Neural progenitor cell (in vitro differentiated cells): ENCODE data around the gene MED9. TPM values are rescaled to one million over a fixed set of nuclear protein-coding genes. Genes with fewer than 3 reads are reported as not detected.

Experiments used
- DNase-seq: peaks from one replicate; pipeline ENCODE4 v3.0.0-alpha.2; 2016; ENCODE audit warnings: low spot score
- H2AFZ ChIP-seq: fragments of 200-600 bp; sonication (generic); replicated peaks from 2 replicates; pipeline ENCODE4 v1.6.1; 2016; ENCODE audit warnings: antibody characterized with exemption
- H3F3A ChIP-seq: fragments of 200-600 bp; sonication (generic); 2 replicates; pipeline ENCODE4 v1.6.1; 2016; ENCODE audit warnings: antibody characterized with exemption, low read depth
- H3K27ac ChIP-seq: fragments of 200-600 bp; sonication (generic); 2 replicates; pipeline ENCODE4 v1.5.1; 2016; ENCODE audit warnings: mild to moderate bottlenecking
- H3K27me3 ChIP-seq: fragments of 200-600 bp; sonication (generic); 2 replicates; pipeline ENCODE4 v1.6.1; 2016; ENCODE audit warnings: mild to moderate bottlenecking, moderate library complexity
- H3K36me3 ChIP-seq: fragments of 200-600 bp; sonication (generic); 2 replicates; pipeline ENCODE4 v1.5.1; 2016
- H3K4me1 ChIP-seq: fragments of 200-600 bp; sonication (generic); 2 replicates; pipeline ENCODE4 v1.6.1; 2016; ENCODE audit warnings: mixed run types
- H3K4me2 ChIP-seq: fragments of 200-600 bp; sonication (generic); 2 replicates; pipeline ENCODE4 v1.6.1; 2016
- H3K4me3 ChIP-seq: fragments of 200-600 bp; sonication (generic); 2 replicates; pipeline ENCODE4 v1.5.1; 2016
- H3K79me2 ChIP-seq: fragments of 200-600 bp; sonication (generic); 2 replicates; pipeline ENCODE4 v1.6.1; 2016; ENCODE audit warnings: low read depth
- H3K9ac ChIP-seq: fragments of 200-600 bp; sonication (generic); 2 replicates; pipeline ENCODE4 v1.6.1; 2016
- H3K9me3 ChIP-seq: fragments of 200-600 bp; sonication (generic); 2 replicates; pipeline ENCODE4 v1.5.1; 2016; ENCODE audit warnings: low read depth
- H4K20me1 ChIP-seq: fragments of 200-600 bp; sonication (generic); 2 replicates; pipeline ENCODE4 v1.6.1; 2016; ENCODE audit warnings: low read depth
- H3K27ac Mint-ChIP-seq: 3 replicates; pipeline ENCODE4 v1.8.0; 2021; ENCODE audit warnings: mixed read lengths
- H3K27me3 Mint-ChIP-seq: 2 replicates; pipeline ENCODE4 v1.8.0; 2022; ENCODE audit warnings: low read depth, mild to moderate bottlenecking, inconsistent platforms, moderate library complexity, mixed read lengths; ENCODE audit not compliant: insufficient read depth
- H3K36me3 Mint-ChIP-seq: 3 replicates; pipeline ENCODE4 v1.8.0; 2021; ENCODE audit warnings: mixed read lengths
- H3K4me1 Mint-ChIP-seq: 3 replicates; pipeline ENCODE4 v1.8.0; 2021; ENCODE audit warnings: mixed read lengths
- H3K4me3 Mint-ChIP-seq: 3 replicates; pipeline ENCODE4 v1.8.0; 2021; ENCODE audit warnings: mild to moderate bottlenecking, moderate library complexity, mixed read lengths
- H3K9me3 Mint-ChIP-seq: 3 replicates; pipeline ENCODE4 v1.8.0; 2020; ENCODE audit warnings: mixed read lengths
- CTCF ChIP-seq: fragments of 200-600 bp; sonication (generic); IDR thresholded peaks from 2 replicates; pipeline ENCODE4 v1.5.1; 2017; ENCODE audit warnings: antibody characterized with exemption, mild to moderate bottlenecking
- EZH2 ChIP-seq: fragments of 200-600 bp; sonication (generic); IDR thresholded peaks from 2 replicates; pipeline ENCODE4 v1.6.1; 2017; ENCODE audit warnings: antibody characterized with exemption, mild to moderate bottlenecking, moderate library complexity
- EZH2phosphoT487 ChIP-seq: fragments of 200-600 bp; sonication (generic); IDR thresholded peaks from 2 replicates; pipeline ENCODE4 v1.6.1; 2017; ENCODE audit warnings: antibody characterized with exemption
- total RNA-seq: library from RNA; depleted of rRNA; stranded (reverse); fragments of >200 nt; gene quantifications from 2 replicates; pipeline ENCODE4 v1.2.3, GENCODE V29; 2015; ENCODE audit warnings: low replicate concordance

MED9 gene
- total RNA-seq, 1 donor from 2014 or later = 15.7 TPM

GRCh38 chr17:17500999-17501605, 24.3 kb downstream of the MED9 start:
- no peaks in the 10 kb centered on the region for H3F3A ChIP-seq
- H4K20me1 ChIP-seq = no peaks in the 10 kb centered on the region
- Mint-ChIP-seq H3K4me3 (no peak overlapping the region), H3K9me3 (no peaks in the 10 kb centered on the region), H3K27me3 (no peaks in the 10 kb centered on the region), H3K27ac (no peak overlapping the region), H3K4me1 (peaks cover 23% of the 10 kb centered on the region), H3K36me3 (no peaks in the 10 kb centered on the region)
- TF ChIP-seq CTCF = peak; percentile 51
- no peak for TF ChIP-seq EZH2phosphoT487
- no peaks in the 10 kb centered on the region for H3K36me3 ChIP-seq
- peaks cover 10% of the 10 kb centered on the region for H3K27me3 ChIP-seq
- H3K9me3 ChIP-seq = no peaks in the 10 kb centered on the region
- H3K4me1 ChIP-seq = peaks cover 9% of the 10 kb centered on the region
- no peak overlapping the region for H3K4me3 ChIP-seq
- no peaks in the 10 kb centered on the region for H3K79me2 ChIP-seq
- no peak overlapping the region for H3K4me2 ChIP-seq
- peak; percentile 59 for DNase-seq
- H3K9ac ChIP-seq = no peak overlapping the region
- H3K27ac ChIP-seq = no peak overlapping the region
- H2AFZ ChIP-seq = no peak overlapping the region

- Mint-ChIP-seq H3K36me3 (no peaks in the 10 kb centered on the region), H3K4me1 (peaks cover 20% of the 10 kb centered on the region), H3K27ac (peak overlapping the region; percentile 0), H3K4me3 (peak overlapping the region; percentile 27), H3K27me3 (no peaks in the 10 kb centered on the region), H3K9me3 (no peaks in the 10 kb centered on the region)
- Histone ChIP-seq H3K4me2 (no peak overlapping the region), H3K27ac (no peak overlapping the region), H3F3A (no peaks in the 10 kb centered on the region), H3K4me3 (no peak overlapping the region), H2AFZ (no peak overlapping the region), H3K9ac (no peak overlapping the region), H3K36me3 (no peaks in the 10 kb centered on the region), H3K9me3 (no peaks in the 10 kb centered on the region), H3K27me3 (no peaks in the 10 kb centered on the region), H3K4me1 (peaks cover 5% of the 10 kb centered on the region), H4K20me1 (no peaks in the 10 kb centered on the region), H3K79me2 (no peaks in the 10 kb centered on the region)
- TF ChIP-seq EZH2 (no peak), EZH2phosphoT487 (no peak), CTCF (no peak)
- no peak for DNase-seq
Measured at GRCh38 chr17:17502741-17503565, 26.2 kb downstream of the MED9 start.

- Mint-ChIP-seq H3K4me1 (peaks cover 20% of the 10 kb centered on the region), H3K27ac (peak overlapping the region; percentile 0), H3K27me3 (no peaks in the 10 kb centered on the region), H3K4me3 (peak overlapping the region; percentile 43), H3K36me3 (no peaks in the 10 kb centered on the region), H3K9me3 (no peaks in the 10 kb centered on the region)
- H3K36me3 ChIP-seq = no peaks in the 10 kb centered on the region
- no peak overlapping the region for H2AFZ ChIP-seq
- H3F3A ChIP-seq = no peaks in the 10 kb centered on the region
- H3K4me3 ChIP-seq = no peak overlapping the region
- H3K9ac ChIP-seq = no peak overlapping the region
- H3K27me3 ChIP-seq = no peaks in the 10 kb centered on the region
- peaks cover 5% of the 10 kb centered on the region for H3K4me1 ChIP-seq
- no peaks in the 10 kb centered on the region for H4K20me1 ChIP-seq
- DNase-seq = no peak
- H3K4me2 ChIP-seq = peak overlapping the region; percentile 23
- no peak overlapping the region for H3K27ac ChIP-seq
- no peaks in the 10 kb centered on the region for H3K79me2 ChIP-seq
- no peak for TF ChIP-seq CTCF
- TF ChIP-seq EZH2phosphoT487 = no peak
- TF ChIP-seq EZH2 = no peak
- H3K9me3 ChIP-seq = no peaks in the 10 kb centered on the region
Measured at GRCh38 chr17:17503566-17504130, 26.8 kb downstream of the MED9 start.
